H1 (cell line): ENCODE data around the gene PHTF1. TPM values are rescaled to one million over a fixed set of nuclear protein-coding genes. Genes with fewer than 3 reads are reported as not detected.

ENCODE experiments used
- CHD2 ChIP-seq: IDR thresholded peaks from 2 replicates; pipeline ENCODE4 v1.6.1; 2012; ENCODE audit warnings: low read length, improper control_type of control experiment
- CHD7 ChIP-seq: fragments of 300-600 bp; sonication (generic); IDR thresholded peaks from 2 replicates; pipeline ENCODE4 v1.7.1; 2012; ENCODE audit warnings: low read length, moderate library complexity, mild to moderate bottlenecking, inconsistent platforms; ENCODE audit not compliant: insufficient replicate concordance
- polyA plus RNA-seq, 7 experiments: library from polyadenylated mRNA; depleted of rRNA in 3 of 7; stranded (reverse) in 5 of 7; unstranded in 2 of 7; fragments of >200 nt in 5 of 7; fragments of 200-250 nt in 2 of 7; gene quantifications; 1 replicate in 5 of 7; 2 replicates in 1 of 7; 4 replicates in 1 of 7; pipeline versions ENCODE4 v1.2.1 to v1.2.3, GENCODE V29; 2011 to 2013; ENCODE audit warnings: missing spikeins in 2 of 7, mixed read lengths in 2 of 7
- total RNA-seq: library from RNA; stranded (reverse); fragmentation: NEBNext Ultra II Directional; extraction: Animal tissue kit (Norgen Biotek cat#: 25700); gene quantifications from 2 replicates; pipeline ENCODE4 v1.2.1, GENCODE V29; 2021

Gene PHTF1
- total and polyA plus RNA-seq, 2 of the 8 experiments (the other 6 are each of a cell fraction or from before 2014, with no cell fraction given), result 9.1 to 26.9 TPM

- TF ChIP-seq CHD7, result no peak
- TF ChIP-seq CHD2, result no peak
- TF ChIP-seq, all 59 proteins: peak for 0
Observed at GRCh38 chr1:113691184-113691583, 68.1 kb downstream of the PHTF1 start (continued).
